ENCODE data around the gene CHKB. TPM values are rescaled to one million over a fixed set of nuclear protein-coding genes. Genes with fewer than 3 reads are reported as not detected.
"Not testable (repeated sequence)": the region's sequence is repeated elsewhere in the genome, so short reads cannot be mapped to it uniquely, and the experiment has no call there.

The CHKB gene
- total RNA-seq, 2 experiments from 2014 or later, result 101 to 111 TPM

GRCh38 chr22:50610041-50610451 is 27.4 kb upstream of the CHKB start:
- peaks cover 3% of the 10 kb centered on the region for H3K4me1 Mint-ChIP-seq
- H3K27ac Mint-ChIP-seq, result no peak overlapping the region
- no peak overlapping the region for H3K4me3 Mint-ChIP-seq
- ChIA-PET POLR2A (no interaction called here), CTCF (no interaction called here)
- DNase-seq, result no peak
- peaks cover 39% of the 10 kb centered on the region for H3K27me3 Mint-ChIP-seq
- H3K36me3 Mint-ChIP-seq (ENCODE audit: low read depth), result no peaks in the 10 kb centered on the region
- no peaks in the 10 kb centered on the region for H3K9me3 Mint-ChIP-seq

GRCh38 chr22:50609599-50609998 is 26.9 kb upstream of the CHKB start:
- ChIA-PET CTCF (no interaction called here), POLR2A (no interaction called here)
- H3K4me3 Mint-ChIP-seq, result no peak overlapping the region
- H3K4me1 Mint-ChIP-seq, result peaks cover 3% of the 10 kb centered on the region
- no peak overlapping the region for H3K27ac Mint-ChIP-seq
- no peaks in the 10 kb centered on the region for H3K9me3 Mint-ChIP-seq
- H3K36me3 Mint-ChIP-seq (ENCODE audit: low read depth), result no peaks in the 10 kb centered on the region
- peaks cover 40% of the 10 kb centered on the region for H3K27me3 Mint-ChIP-seq
- DNase-seq, result no peak

DNA sequence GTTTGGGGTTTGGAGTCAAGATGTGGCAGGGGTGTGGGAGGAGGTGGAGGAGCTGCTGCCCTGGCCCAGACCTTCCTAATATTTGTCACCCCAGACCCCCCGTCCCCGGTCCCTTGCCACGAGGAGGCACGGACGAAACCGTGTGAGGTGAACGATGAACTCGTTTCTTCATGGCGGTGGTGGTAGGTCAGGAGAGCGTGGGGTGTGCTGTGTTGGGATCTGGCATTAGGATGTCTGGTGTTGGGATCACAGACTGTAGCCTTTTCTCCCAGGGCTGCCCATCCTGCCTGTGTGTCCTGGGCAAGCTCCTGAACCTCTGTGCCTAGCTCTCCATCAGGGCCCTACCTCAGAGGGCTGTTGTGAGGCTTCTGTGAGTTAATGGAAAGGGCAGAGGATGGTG is 26.3 kb upstream of the CHKB start:
- Mint-ChIP-seq H3K36me3 (ENCODE audit: low read depth) (no peaks in the 10 kb centered on the region), H3K4me1 (peaks cover 3% of the 10 kb centered on the region), H3K27ac (no peak overlapping the region), H3K27me3 (peaks cover 37% of the 10 kb centered on the region), H3K9me3 (no peaks in the 10 kb centered on the region), H3K4me3 (no peak overlapping the region)
- ChIA-PET CTCF (no interaction called here), POLR2A (no interaction called here)
- DNase-seq, result no peak

DNA sequence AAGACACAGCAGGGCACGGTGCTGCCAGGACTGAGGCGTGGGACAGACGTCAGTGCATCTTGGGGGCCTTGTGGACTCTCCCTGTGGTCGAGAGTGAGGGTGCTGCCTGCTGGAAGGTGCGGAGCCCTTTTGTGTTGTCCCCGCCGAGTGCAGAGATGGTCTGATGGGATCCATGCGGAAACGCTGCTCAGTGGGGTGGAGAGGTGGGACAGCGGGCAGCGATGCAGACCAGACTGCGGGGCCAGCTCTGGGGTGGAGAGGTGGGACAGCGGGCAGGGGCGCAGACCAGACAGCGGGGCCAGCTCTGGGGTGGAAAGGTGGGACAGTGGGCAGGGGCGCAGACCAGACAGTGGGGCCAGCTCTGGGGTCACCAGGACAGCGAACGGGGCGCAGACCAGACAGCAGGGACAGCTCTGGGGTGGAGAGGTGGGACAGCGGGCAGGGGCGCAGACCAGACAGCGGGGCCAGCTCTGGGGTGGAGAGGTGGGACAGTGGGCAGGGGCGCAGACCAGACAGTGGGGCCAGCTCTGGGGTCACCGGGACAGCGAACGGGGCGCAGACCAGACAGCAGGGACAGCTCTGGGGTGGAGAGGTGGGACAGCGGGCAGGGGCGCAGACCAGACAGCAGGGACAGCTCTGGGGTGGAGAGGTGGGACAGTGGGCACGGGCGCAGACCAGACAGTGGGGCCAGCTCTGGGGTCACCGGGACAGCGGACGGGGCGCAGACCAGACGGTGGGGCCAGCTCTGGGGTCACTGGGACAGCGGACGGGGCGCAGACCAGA is 25.6 kb upstream of the CHKB start:
- peaks cover 37% of the 10 kb centered on the region for H3K27me3 Mint-ChIP-seq
- H3K36me3 Mint-ChIP-seq (ENCODE audit: low read depth); DNase-seq; H3K27ac Mint-ChIP-seq; H3K4me3 Mint-ChIP-seq; H3K4me1 Mint-ChIP-seq; H3K9me3 Mint-ChIP-seq; POLR2A ChIA-PET; CTCF ChIA-PET: not testable (repeated sequence)

DNA sequence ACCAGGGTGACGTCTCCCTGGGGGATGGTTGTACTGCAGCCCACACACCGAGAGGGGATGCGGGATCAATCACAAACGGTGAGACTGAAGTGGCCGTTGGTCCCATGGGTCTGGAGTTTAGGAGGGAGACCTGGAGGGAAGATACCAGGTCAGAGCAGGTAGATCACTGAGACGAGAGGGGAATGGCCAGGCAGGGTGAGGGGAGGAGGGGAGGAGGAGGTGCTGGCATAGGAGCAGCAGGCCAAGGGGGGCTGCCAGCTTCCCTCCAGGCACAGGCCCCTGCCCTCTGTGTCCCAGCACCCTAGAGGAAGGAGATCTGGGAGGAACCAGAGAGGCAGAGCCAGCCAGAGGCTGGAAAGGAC is 25.0 kb upstream of the CHKB start:
- CTCF ChIA-PET, result interaction anchor here (1.6 kb wide), 1 partner anchor 12 kb away, joined by 4 read pairs; no protein-coding TSS in a partner anchor
- Mint-ChIP-seq H3K9me3 (no peaks in the 10 kb centered on the region), H3K4me3 (no peak overlapping the region), H3K27ac (no peak overlapping the region), H3K36me3 (ENCODE audit: low read depth) (no peaks in the 10 kb centered on the region), H3K27me3 (peaks cover 38% of the 10 kb centered on the region), H3K4me1 (peaks cover 3% of the 10 kb centered on the region)
- POLR2A ChIA-PET, result interaction anchor here (1.3 kb wide), 1 partner anchor 25 kb away, joined by 4 read pairs; the partner anchor contains the start of gene CHKB
- no peak for DNase-seq

GRCh38 chr22:50606946-50607658 is 24.5 kb upstream of the CHKB start:
- H3K27ac Mint-ChIP-seq, result no peak overlapping the region
- DNase-seq, result no peak
- no peak overlapping the region for H3K4me3 Mint-ChIP-seq
- H3K4me1 Mint-ChIP-seq, result peaks cover 2% of the 10 kb centered on the region
- H3K27me3 Mint-ChIP-seq, result peaks cover 41% of the 10 kb centered on the region
- CTCF ChIA-PET, result interaction anchor here (1.2 to 1.6 kb wide), 2 partner anchors 13 to 82 kb away, joined by 4 read pairs; partner anchors contain the start of gene SCO2
- no peaks in the 10 kb centered on the region for H3K9me3 Mint-ChIP-seq
- POLR2A ChIA-PET, result interaction anchor here (0.8 to 1.3 kb wide), 3 partner anchors 25 to 81 kb away, joined by 3 to 4 read pairs (median 3); partner anchors contain the start of genes CHKB, SCO2 and TYMP
- H3K36me3 Mint-ChIP-seq (ENCODE audit: low read depth), result no peaks in the 10 kb centered on the region

DNA sequence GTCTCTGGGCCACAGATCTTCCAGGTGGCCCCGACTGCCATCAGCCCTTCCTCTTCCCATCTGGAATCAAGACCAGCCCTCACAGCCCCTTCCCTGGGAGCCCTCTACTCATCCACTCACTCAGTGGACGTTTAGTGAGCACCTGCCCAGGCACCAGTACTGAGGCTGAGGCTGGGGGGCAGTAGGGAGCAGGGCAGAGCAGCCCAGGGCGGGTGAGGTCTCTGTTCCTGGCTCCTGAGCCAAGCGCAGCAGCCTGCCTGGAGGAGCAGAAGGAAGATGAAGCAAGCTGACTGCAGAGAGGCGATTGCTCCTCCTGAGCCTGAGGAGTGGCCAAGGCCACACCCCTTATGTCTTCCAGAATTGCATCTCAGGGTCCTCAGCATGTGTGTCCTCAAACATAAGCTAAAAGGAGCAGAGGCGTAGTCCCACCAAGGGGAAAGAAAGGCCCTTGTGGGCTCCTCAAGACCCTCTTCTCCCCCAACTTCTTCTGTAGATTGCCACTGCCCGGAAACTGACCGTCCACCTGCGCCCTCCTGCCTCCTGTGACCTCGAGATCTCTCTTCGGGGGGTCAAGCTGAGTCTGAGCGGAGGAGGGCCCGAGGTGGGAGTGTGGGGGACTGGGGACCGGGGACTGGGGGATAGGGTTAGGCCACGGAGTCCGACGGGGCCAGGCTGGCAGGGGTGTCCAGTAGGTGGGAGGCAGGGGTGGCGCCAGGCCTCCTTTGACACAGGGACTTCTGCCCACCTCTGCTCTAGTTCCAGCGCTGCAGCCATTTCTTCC is 23.7 kb upstream of the CHKB start:
- Mint-ChIP-seq H3K27me3 (peaks cover 44% of the 10 kb centered on the region), H3K27ac (no peak overlapping the region), H3K9me3 (no peaks in the 10 kb centered on the region), H3K36me3 (ENCODE audit: low read depth) (no peaks in the 10 kb centered on the region), H3K4me1 (peaks cover 6% of the 10 kb centered on the region), H3K4me3 (no peak overlapping the region)
- ChIA-PET POLR2A (interaction anchor here (0.8 to 1.3 kb wide), 3 partner anchors 24 to 81 kb away, joined by 3 to 4 read pairs (median 3); partner anchors contain the start of genes CHKB, SCO2 and TYMP), CTCF (interaction anchor here (0.6 to 1.6 kb wide), 3 partner anchors 11 to 81 kb away, joined by 3 to 4 read pairs (median 4); partner anchors contain the start of gene SCO2)
- no peak for DNase-seq

DNA sequence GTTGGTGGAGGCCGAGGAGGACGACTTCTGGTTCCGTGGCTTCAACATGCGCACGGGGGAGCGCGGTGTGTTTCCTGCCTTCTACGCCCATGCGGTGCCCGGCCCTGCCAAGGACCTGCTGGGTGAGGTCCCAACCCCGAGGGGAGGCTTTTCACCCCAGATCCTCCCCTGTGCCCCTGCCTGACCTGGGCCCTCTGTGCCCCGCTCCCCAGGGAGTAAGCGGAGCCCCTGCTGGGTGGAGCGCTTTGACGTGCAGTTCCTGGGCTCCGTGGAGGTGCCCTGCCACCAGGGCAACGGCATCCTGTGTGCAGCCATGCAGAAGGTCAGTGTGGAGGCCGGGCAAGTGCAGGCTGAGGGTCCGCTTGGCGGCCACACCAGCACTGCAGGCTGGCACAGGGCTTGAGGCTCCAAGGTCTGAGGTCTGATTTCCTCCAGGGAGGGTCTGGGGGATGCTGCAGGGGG is 23.0 kb upstream of the CHKB start:
- Mint-ChIP-seq H3K27ac (no peak overlapping the region), H3K36me3 (ENCODE audit: low read depth) (no peaks in the 10 kb centered on the region), H3K27me3 (peaks cover 44% of the 10 kb centered on the region), H3K4me1 (peaks cover 6% of the 10 kb centered on the region), H3K9me3 (no peaks in the 10 kb centered on the region), H3K4me3 (no peak overlapping the region)
- CTCF ChIA-PET, result interaction anchor here (1.6 kb wide), 1 partner anchor 14 kb away, joined by 4 read pairs; no protein-coding TSS in a partner anchor
- no peak for DNase-seq
- POLR2A ChIA-PET, result no interaction called here

GRCh38 chr22:50605002-50605612 is 22.5 kb upstream of the CHKB start:
- peaks cover 40% of the 10 kb centered on the region for H3K27me3 Mint-ChIP-seq
- no peak for DNase-seq
- no peaks in the 10 kb centered on the region for H3K9me3 Mint-ChIP-seq
- H3K4me3 Mint-ChIP-seq, result no peak overlapping the region
- ChIA-PET CTCF (no interaction called here), POLR2A (no interaction called here)
- no peaks in the 10 kb centered on the region for H3K36me3 Mint-ChIP-seq (ENCODE audit: low read depth)
- peaks cover 6% of the 10 kb centered on the region for H3K4me1 Mint-ChIP-seq
- H3K27ac Mint-ChIP-seq, result no peak overlapping the region

- POLR2A ChIA-PET, result no interaction called here
- no peak for DNase-seq
These were observed 21.8 kb upstream of the CHKB start for GRCh38 chr22:50604256-50605001.

DNA sequence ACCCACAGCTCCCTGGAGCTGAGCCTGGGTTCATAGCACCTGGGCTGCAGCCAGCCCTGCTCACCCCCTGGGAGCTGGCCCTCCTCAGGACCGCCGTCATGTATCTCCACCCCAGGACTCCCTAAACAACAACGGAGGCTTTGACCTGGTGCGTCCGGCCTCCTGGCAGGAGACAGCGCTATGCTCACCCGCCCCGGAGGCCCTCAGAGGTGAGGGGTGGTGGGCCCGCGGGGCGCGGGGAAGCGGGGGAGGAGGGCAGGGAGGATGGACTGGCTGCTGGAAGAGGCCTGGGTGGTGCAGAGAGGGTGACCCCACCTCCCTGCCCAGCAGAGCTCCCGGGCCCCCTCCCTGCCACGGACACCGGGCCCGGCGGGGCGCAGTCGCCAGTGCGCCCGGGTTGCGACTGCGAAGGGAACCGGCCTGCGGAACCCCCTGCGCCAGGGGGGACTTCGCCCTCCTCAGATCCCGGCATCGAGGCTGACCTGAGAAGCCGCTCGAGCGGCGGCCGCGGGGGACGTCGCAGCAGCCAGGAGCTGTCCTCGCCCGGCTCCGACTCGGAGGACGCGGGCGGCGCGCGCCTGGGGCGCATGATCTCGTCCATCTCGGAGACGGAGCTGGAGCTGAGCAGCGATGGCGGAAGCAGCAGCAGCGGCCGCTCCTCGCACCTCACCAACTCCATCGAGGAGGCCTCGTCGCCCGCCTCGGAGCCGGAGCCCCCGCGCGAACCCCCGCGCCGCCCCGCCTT is 21.0 kb upstream of the CHKB start:
- H3K27ac Mint-ChIP-seq, result no peak overlapping the region
- peaks cover 42% of the 10 kb centered on the region for H3K27me3 Mint-ChIP-seq
- peaks cover 11% of the 10 kb centered on the region for H3K4me1 Mint-ChIP-seq
- H3K9me3 Mint-ChIP-seq, result no peaks in the 10 kb centered on the region
- H3K36me3 Mint-ChIP-seq (ENCODE audit: low read depth), result no peaks in the 10 kb centered on the region
- CTCF ChIA-PET, result no interaction called here
- POLR2A ChIA-PET, result interaction anchor here (1.3 kb wide), 1 partner anchor 21 kb away, joined by 3 read pairs; the partner anchor contains the start of gene CHKB
- no peak overlapping the region for H3K4me3 Mint-ChIP-seq
- no peak for DNase-seq

More at GRCh38 chr22:50604256-50605001, 21.8 kb upstream of the CHKB start:
- Mint-ChIP-seq H3K36me3 (ENCODE audit: low read depth) (no peaks in the 10 kb centered on the region), H3K9me3 (no peaks in the 10 kb centered on the region), H3K4me3 (no peak overlapping the region), H3K27me3 (peaks cover 43% of the 10 kb centered on the region), H3K27ac (no peak overlapping the region), H3K4me1 (peaks cover 11% of the 10 kb centered on the region)
- CTCF ChIA-PET, result no interaction called here
